GM10847 (cell line): ENCODE results near the gene DCHS2.

Experiments
- POLR2A ChIP-seq: IDR thresholded peaks from 2 replicates; pipeline ENCODE4 v1.6.1; 2011; ENCODE audit not compliant: insufficient read length; ENCODE audit errors: extremely low read depth

DCHS2 gene

DNA sequence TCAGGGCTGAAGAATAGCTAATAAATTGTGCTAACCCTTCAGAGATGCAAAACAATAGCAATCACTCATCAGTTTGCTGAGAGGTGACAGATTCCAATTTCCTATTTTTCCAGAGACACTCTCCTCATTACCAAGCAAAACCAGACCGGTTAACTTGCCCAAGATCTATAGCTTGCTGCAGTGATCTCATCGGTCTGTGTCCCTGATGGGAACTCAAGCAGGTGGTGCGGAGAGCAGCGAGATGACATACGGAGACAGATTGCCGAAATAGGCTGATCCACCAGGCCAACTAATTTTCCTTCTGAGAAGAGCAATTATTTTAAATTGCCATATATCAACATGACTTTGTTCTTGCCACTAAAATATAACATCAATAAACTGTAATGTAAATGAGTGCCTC, 10.5 kb upstream of the DCHS2 start:
- no peak for TF ChIP-seq POLR2A

DNA sequence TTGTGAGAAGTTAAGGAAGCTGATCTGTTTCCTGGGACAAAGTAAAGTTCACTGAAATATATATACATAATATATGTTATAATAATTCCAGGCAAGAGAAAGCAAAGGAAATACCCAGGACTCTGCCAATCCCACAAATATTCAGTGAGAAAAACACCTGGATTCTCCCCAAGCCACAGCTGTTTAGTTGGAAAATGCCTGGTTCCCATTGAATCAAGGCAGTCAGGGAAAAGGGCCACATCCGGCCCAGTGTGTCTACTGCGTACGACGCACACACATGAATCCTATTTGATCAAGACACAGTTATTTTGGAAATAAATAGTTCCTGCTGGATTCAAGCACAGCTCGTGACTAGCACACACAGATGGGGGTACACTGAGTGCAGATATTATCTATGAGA, 6.3 kb upstream of the DCHS2 start:
- TF ChIP-seq POLR2A, result no peak

DNA sequence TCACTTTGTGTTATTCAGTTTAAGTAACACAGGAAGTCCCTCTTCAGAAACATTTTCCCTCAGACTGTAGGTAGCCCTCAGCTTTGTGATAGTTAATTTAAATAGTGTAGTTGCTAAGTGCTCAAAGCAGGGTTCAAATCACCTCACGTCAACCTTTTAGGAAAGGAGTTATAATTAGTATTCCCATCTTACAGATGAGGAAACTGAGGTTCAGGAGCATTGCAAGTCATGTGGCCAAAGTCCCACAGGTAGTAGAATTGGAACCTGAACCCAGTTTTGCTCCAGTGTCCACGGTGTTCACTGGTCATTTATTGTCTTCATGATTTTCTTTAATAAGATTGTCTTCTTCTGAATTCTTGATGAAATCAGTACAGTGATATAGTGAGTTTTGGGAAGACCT, 4.3 kb upstream of the DCHS2 start:
- no peak for TF ChIP-seq POLR2A

DNA sequence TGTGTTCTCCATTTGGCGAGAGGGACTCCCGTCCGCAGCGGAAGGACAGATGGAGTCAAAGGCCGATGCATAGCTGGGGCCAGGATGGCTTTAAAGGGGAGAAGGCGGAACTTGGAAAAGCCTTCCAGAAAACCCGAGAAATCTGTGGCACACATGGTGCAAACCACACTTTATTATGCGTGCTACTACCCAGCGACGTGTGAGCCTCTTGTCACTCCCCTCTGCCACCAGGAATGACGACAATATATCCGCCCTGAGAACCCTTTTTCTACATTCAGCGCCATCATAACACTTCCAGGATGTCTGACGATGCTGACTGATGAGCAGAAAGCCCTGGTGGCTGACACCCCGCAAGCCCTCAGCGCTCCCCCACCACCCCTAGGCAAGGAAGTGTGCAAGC, 689 bp upstream of the DCHS2 start:
- no peak for TF ChIP-seq POLR2A

DNA sequence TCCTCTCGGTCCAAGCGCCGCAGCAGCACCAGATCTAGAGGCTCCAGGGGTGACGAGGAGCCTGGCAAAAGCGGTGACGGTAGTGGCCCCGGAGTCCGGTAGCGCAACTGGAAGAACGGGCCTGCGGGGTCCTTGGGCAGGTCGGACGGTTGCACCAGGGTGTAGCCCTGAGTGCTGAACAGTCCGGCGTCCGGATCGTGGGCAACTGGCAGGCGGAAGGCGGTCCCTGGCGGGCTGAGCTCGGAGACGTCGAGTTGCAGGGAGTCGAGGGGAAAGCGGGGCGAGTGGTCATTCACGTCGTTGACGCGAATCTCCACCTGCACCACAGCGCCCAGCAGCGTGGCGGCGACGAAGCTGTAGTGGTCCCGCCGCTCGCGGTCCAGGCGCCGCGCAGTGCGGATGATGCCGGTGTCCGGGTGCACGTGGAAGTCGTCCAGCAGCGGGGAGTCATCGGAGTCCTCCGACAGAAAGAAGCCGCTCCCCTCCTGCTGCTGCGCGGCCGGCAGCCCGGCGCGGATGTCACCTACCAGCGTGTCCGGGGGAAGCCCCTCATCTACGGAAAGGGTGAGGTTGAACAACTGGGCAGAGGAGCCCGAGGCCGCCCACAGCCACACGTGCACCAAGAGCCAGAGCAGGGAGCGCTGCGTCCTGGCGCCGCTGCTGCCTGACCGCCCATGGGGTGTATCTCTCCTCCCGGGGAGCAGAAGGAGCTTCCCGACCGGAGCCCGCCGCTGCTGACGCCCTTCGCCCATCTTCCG, 837 bp downstream of the DCHS2 start:
- no peak for TF ChIP-seq POLR2A

DNA sequence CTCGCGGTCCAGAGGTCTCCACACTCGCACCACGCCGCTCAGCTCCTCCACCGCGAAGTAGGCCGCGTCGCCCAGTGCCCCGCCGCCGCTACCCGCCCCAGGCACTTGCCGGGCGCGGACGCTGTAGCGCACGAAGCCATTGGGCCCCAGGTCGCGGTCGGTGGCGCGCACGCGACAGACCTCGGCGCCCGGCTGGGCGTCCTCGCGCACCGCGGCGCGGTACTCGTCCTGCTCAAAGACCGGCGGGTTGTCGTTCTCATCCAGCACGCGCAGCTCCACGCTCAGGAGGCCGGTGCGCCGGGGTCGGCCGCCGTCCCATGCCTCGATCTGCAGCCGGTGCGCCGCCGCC, 1.4 kb downstream of the DCHS2 start:
- no peak for TF ChIP-seq POLR2A

DNA sequence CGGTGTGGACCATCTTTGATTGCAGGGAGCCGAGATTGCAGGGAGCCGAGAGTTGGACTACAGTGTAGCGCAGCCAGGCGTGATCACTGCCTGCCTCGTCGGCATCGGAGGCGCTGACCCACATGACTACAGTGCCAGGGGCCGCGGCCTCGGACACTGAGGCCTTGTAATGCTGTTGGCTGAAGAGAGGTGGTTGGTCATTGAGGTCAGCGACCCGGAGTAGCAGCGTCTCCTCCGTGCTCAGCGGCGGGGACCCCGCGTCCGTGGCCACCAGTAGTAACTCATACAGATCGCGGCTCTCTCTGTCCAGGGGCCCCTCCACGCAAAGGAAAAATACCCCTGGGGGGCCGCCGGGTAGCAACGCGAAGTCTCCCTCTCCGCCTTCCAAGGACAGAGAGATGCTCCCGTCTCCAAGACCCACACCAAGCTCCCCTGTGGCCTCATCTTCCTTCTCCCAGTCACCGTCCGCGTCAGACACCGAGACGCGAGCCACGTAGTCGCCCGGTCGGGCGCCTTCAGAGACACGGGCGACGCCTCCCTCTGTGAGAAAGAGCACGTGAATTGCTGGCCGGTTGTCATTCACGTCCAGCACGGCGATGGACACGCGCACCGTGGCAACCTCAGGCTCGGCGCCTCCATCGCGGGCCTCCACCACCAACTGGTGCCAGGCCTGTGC, 1.9 kb downstream of the DCHS2 start:
- TF ChIP-seq POLR2A, result no peak

DNA sequence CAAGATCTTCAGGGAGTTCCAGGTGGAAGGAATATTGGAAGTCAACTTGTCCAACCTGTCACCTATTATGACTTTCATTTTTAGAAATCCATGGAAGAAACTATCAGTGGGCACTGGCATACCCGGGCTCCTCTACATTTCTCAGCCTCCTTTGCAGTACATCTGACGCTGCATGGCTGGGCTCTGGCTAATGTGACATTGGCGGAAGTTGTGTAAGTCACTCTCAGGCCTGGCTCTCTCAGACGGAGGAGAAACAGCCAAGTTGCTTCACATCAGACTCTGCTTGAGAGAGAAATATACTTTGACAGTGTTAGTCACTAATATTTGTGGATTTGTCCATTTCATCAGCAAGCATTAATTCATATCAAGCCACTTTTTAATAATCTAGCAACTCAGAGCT, 4.5 kb downstream of the DCHS2 start:
- TF ChIP-seq POLR2A, result no peak

DNA sequence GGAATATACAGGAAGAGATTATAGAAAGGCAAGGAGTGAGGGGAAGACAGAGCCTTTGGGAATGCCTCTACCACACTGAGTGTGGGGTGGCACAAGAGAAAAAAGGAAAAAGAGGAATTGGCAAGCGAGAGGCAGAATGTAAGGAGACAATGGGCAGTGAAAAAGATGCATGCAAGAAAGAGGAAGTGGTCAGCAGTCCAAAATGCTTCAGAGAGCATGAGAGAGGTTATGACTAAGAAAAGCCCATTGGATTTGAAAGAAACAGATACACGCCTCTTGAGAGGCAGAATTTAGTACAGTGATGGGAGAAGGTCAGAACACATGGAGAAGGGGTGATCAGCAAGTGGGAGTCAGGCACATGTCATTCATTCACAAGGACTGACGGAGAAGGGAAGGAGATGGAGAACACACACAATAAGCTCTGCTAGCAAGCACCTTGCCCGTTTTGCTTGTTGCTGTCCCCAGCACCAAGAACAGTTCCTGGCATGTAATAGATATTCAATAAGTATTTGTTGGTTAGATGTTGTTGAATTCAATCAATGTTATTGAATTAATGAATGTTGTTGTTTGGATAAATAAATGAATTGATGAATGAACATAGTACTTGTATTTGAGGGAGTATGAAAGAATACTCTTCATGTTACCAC, 6.3 kb downstream of the DCHS2 start:
- no peak for TF ChIP-seq POLR2A

DNA sequence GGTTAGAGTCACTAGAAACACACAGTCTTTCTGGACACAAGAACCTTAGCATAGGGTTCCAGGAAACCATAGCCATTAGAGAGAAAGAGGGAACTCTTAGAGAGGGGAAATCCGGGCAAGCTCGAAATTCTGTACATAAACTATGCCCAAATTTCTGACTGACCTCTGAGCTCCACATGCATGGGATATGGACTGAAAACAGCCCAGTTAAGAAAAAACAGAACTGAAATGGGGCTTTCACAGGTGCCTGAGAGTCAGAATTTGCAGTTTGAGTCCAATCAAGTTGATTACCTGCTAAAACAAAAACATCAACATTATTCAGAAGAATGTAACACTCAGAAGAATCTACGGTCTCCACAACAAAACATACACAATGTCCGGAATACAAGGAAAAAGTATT, 13.1 kb downstream of the DCHS2 start:
- TF ChIP-seq POLR2A, result no peak

DNA sequence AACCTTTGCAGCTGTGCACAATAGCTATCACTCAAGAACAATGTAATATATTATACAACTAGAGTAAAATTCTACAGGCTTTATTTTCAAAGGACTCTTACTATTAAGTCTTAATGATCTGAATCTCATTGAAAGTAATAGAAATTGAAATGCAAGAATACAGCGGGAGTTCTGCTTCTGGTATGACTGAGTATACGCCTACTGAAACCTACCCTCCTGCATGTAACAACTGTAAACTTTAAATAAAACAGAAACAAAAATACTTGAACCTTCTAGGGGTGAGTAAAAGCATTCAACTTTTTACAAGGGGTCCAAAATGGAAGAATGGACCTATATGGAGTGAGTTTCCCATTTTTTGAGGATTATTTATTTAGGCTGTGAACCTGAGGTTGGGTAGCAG, 13.5 kb downstream of the DCHS2 start:
- no peak for TF ChIP-seq POLR2A

DNA sequence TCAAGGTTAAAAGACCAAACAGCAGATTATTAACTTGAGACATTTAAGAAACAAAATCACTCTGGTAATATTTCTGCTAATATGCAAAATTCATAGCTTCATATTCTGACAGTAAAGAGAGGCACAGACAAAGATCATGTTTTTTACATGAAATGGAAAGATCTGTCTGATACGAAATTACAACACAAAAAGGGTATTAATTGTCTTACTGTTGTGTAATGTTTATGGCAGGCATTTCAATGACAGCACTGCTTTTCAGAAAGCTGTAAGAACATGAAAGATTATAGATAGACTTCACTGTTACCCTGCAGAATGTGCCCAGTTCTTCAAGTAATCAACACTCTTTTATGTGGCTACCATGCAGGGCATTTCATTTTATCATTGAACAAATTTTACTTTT, 15.4 kb downstream of the DCHS2 start:
- TF ChIP-seq POLR2A, result no peak

DNA sequence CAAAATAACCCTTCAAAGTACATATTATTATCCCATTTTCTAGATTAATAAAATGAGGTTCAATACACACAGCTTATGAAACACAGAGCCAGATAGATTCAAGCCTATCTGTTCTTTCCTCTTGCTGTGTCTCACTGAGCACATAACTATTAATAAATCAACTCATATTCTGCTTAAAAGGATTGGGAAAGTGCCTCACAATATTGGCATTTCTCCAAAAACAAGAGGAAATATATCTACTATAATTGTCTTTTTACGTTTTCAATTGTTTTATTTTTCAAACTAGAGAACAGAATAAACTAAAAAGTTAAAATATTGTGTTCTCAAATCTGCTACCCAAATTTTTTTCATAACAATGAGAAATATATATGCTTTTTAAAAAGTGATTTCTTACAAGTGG, 15.8 kb downstream of the DCHS2 start:
- TF ChIP-seq POLR2A, result no peak

DNA sequence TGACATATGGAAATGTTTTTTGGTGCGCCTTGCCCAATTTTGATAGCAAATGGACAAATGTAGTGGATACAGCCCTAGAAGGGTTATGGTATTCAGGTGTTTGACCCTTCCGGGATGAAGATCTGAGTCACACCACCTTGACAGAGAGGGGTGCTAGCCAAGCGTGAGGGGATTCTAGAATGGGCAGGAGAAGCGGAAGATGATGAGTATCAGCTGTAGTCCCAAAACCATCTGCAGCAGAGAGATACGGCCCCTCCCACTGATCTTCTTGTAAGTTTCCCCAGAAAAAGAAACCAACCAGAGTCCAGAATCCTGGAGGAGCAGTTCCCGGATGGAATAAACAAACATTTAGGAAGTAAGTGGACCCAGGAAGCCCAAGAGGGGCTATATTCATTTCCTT, 18.1 kb downstream of the DCHS2 start:
- no peak for TF ChIP-seq POLR2A

DNA sequence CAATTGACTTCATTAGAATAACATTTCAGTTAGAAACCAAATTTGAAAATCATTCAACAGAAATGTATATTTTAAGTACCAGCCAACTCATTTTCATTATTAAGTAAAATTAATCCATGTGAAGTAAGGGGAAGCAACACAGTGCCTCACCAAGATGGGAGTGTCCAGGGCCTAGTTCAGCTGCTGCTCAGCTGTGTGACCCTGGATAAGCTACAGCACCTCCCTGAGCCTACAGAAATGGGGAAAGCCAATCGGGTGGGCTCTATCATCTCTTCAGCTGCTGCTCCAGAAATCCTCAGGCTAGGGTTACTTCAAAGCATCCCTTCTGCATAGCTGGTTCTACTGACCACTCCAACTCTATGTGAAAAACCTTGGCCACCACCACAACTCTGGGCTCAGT, 18.7 kb downstream of the DCHS2 start:
- no peak for TF ChIP-seq POLR2A

DNA sequence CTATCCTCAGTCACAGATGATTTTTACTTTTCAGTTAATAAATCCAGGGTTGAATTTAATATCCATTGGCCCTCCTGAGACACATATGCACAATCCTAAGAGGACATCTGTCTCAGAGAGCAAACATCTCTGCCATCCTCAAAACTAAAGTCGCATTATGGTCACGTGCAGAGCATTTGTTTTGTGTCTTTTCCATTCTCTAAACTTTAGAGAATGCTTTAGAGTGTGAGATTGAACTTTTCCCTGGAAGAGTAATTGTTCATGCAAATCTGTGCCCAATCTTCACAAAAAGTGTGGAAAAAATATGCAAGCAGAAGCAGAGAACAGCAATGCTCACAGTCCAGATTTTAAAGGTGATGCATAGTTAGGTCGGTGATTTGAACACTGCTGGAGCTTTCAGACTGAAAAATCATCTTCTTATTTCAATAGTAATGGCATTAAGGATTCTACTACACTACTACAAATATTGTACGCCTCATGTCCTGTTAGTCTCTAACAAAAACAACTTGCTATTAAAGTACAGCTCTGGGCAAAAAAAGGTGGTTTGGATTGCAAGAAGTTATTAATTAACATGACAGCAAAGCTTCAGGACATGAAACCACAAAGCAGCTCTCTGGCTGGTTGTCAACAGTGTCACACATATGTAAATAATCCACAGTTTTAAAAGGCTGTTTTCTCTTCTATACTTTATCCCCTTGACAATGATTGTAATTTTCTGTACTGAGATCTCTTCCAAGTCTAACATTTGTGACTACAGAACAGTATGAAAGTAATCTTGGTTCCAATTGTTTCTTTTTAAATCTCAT, 19.9 kb downstream of the DCHS2 start:
- no peak for TF ChIP-seq POLR2A
